Fibroblast of skin of abdomen (primary cell): Measurements from ENCODE around the gene LYSMD4.

Experiments
- DNase-seq: peaks from one replicate; pipeline ENCODE4 v3.0.0-alpha.2; 2013

LYSMD4 gene

DNA sequence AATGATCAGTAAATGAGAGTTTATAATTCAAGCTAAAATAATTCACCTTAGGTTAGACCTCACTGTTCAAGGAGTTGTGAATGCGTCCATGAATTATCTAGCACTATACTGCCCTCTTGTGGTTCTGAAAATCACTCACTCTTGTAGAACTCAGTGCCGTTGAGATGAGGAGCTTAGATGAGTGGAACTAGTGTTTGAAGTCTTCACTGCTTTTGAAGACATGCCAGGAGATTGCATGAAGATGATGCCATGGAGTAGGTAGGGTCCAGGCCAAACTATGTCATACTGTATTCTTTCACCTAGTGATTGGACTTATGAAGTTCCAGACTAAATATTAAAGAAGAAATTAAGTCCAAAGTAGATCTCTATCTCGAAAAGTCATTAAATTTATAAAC lies 28.8 kb downstream of the LYSMD4 start:
- peak; percentile 82 for DNase-seq

DNA sequence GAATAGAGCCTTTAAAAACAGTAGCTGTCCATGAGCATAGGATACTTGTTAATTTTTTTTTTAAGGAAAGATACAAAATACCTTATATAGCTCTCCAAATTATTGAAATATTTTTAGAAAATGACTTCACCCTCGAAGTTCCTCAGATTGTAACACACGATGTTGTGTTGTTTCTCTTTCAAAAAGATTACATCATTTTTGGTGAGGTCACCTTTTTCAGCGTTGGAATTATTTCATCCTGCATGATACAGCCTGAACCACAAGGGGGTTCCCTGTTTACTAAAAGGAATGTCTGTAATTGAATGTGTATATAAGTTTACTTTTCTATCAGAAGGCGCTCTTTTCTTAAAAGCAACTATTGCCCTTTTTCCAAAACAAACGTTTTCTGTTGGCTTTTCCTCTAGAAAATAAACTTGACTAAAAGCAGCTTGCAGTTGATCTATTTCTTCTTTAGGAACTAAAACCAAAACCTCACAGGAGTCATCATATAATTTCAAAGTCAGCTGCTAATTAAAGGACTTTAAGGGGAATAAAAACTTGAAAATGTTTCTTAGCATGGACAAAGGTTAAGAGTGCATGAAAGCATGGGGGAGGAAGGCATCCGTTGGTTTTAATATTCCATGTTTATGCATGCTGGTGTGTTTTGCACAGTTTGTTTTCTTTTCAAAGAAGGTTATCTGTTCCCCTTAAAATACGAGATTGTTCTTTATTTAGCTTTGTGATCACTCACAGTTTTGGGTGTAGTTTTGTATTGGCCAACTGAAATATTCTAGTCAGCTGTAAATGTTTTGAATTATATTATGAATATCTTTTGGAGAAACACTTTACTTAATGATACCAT lies 29.4 kb downstream of the LYSMD4 start:
- peak; percentile 88 for DNase-seq

DNA sequence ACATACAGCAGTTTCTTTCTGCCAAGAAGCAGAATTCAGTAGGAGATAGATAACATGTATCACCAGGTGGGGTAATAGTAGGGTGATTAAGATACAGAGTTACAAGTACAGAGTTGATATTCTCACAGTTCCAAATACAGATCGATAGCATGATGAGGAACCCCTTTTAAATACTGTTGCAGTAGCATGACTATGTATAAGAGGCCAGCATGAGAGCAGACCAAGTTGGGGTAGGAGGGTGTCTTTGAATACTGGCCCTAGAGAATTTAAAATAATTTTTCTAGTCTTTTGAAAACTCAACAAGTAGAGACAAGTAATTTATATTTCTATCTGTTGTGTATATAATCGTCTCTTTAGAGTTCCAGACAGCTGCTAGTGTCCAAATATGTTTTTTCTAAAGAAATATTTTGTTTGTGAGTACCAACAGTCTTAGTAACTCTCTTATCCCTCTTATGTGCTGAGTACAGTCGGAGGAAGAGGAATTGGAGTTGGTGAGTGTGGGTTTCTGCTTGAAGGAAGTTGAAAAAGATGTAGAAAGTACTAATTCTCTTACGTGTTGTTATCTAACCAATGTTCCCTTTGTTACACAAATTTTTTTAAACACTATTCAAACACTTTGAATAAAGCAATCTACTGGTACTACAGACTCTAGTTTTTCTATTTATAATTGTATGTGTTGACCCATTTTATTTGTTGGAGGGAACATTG lies 30.2 kb downstream of the LYSMD4 start:
- DNase-seq: peak; percentile 8

DNA sequence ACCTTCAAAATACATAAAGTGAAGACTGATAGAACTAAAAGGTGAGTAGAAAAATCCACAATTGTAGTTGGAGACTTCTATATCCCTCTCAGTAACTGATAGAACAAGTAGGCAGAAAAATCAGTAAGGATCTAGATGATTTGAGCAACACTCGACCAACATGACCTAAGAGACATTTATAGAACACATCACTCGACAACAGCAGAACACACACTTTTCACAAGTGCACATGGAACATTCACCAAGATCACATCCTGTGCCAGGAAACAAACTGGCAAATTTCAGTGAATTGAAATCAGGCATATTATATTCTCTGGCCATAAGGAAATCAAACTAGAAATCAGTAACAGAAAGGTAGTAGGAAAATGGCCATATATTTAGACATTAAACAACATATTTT lies 37.1 kb downstream of the LYSMD4 start:
- DNase-seq: no peak

DNA sequence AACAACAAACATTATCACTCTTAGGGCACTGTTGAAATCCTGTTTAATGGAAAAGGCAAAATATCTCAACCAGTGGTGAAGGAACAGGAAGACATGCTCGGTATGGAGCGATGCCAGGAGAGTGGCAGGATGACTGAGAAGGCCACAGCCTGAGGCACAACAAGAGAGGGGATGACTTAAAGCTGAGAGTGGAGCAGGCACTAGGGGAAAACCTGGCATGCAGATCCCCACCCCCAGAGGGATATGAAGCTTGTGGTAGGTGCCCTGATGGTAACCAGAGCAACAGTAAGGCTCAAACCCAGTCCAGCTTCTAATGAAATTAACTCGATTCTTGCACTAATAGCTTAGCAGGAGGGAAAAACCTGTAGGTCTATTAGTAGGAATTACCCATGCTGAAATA lies 40.4 kb downstream of the LYSMD4 start:
- DNase-seq: no peak

DNA sequence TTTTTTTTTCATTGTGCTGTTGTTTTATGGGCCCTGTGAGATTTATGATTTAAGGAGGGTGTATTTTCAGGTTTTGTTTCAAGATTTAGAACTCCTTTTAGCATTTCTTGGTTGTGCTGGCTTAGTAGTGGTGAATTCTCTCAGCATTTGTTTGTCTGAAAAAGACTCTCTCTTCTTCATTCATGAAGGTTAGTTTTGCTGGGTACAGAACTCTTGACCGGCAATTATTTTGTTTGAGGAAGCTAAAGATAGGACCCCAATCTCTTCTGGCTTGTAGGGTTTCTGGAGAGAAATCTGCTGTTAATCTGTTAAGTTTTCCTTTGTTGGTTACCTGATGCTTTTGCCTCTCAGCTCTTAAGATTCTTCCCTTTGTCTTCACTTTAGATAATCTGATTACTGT lies 46.9 kb downstream of the LYSMD4 start:
- no peak for DNase-seq

DNA sequence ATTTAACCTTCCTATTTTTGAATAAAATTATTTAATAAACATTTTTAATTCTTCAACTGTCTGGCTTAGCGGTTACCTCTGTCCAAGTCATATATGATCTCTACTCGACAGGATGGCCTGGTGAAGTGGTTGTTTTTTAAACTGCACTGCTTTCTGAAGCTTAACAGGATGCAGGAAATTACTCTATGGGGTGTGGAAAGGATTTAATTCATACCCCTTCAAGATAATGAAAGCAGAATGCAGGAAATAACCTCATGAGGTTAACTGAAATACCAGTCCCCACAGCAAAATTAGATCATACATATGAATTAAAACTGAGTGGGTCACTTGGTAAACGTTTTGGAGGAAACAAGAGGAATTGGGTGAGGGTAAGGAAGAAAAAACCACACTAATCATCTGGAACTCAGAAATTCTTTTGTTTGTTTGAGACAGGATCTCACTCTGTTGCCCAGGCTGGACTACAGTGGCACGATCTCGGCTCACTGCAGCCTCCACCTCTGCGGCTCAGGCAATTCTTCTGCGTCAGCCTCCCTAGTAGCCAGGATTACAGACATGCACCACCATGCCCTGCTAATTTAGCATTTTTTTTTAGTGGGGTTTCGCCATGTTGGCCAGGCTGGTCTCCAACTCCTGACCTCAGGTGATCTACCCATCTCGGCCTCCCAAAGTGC lies 50.1 kb downstream of the LYSMD4 start:
- DNase-seq: peak; percentile 71

DNA sequence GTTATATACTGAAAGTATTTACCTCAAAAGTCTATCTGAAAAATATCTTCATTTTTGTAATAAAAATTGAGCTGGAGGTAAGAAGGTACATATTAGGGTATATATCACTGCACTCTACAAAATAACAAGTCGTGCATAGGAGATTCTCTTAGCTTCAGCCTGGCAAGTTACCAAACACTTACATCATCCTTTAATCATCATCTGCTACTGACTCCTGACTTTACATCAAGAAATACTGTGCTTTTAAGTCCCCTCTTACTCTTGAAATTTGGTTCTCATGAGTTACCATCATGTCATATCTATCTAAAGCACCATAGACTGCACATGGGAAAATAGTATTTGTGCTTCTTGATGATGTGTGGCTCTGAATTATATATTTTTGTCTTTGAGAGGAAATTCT lies 50.8 kb downstream of the LYSMD4 start:
- DNase-seq: peak; percentile 88

DNA sequence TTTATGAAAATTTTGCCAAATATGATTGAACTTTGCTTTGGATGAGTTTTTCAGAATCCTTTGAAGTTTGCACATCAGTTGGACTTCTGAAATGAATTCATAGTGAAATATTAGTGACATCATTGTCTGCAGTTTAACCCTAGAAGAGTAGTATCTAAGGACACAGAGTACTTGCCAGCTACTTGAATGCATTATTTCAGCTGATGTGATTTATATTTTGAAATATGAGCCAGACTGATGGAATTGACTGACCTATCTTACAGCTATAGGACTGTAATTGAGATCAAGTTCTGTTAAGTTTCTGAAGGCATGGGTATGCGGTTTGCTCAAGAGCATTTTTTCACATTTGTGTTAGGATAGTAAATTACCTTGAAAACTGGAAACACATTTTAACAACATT lies 51.2 kb downstream of the LYSMD4 start:
- DNase-seq: peak; percentile 47

DNA sequence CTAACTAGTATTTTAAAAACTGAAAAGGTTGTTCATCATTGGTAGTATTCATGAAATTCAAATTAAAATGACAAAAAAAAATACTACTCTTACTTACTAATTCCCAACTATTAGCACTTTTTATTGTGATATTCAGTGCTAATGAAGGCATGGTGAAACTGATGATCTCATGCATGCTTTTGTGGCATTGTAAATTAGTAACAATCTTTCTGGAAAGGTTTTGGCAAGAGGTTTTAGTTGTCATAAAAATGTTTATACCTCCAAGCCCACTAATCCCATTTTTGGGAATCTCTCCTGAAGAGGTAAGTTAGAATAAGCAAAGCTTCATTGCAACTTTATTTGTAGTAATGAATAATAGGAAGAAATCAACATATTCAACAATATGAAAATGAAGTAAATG lies 53.0 kb downstream of the LYSMD4 start:
- DNase-seq: no peak

DNA sequence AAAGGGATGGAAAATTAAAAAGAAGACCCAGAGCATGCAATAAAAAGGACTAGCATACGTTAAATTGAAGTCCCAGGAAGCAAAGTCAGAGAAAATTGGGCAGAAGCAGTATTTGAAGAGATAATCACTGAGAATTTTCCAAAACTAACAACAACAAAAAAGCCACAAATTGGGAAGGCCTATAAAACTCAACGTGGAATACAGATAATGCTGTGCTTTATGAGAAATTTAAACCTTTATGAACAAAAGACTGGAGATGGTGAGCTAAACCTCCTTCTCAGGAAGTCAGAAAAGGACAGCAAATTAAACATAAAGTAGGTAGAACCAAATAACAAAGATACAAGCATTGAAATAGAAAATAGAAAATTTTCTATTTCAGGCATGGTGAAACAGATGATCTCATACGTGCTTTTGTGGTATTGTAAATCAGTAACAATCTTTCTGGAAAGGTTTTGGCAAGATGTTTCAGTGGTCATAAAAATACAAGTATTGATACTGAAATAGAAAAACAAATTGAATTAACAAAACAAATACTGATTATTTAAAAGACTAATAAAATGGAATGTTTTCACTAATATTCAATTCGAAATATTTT lies 55.6 kb downstream of the LYSMD4 start:
- DNase-seq: no peak
